SK-N-SH treated with all-trans-retinoic acid at 6 μM for 48 hours (cell line): ENCODE data around the gene GSTO2.

Source experiments
- ATAC-seq: fragments of 200-7000 bp; cut with Tn5 transposase; 3 replicates; pipeline ENCODE4 v1.9.1; 2020; ENCODE audit warnings: mild to moderate bottlenecking, moderate library complexity
- ARNTL ChIP-seq: fragments of 450-650 bp; formaldehyde crosslinking; IDR thresholded peaks from 2 replicates; pipeline ENCODE4 v1.5.0; 2020; ENCODE audit warnings: low read depth, mild to moderate bottlenecking, moderate library complexity, borderline replicate concordance
- BACH2 ChIP-seq: fragments of 250-450 bp; sonication (Bioruptor Pico); IDR thresholded peaks from 2 replicates; pipeline ENCODE4 v1.9.0; 2021; ENCODE audit warnings: mild to moderate bottlenecking, borderline replicate concordance
- CSDC2 ChIP-seq: fragments of 250-450 bp; sonication (Bioruptor Pico); IDR thresholded peaks from 2 replicates; pipeline ENCODE4 v1.5.0; 2020; ENCODE audit warnings: mild to moderate bottlenecking, moderate library complexity
- GLIS3 ChIP-seq: fragments of 250-450 bp; sonication (Bioruptor Pico); IDR thresholded peaks from 2 replicates; pipeline ENCODE4 v1.5.0; 2020; ENCODE audit warnings: mild to moderate bottlenecking, moderate library complexity
- ISL1 ChIP-seq: fragments of 250-450 bp; sonication (Bioruptor Pico); IDR thresholded peaks from 2 replicates; pipeline ENCODE4 v2.1.2; 2022; ENCODE audit warnings: mild to moderate bottlenecking, moderate library complexity
- OSR1 ChIP-seq: fragments of 250-450 bp; sonication (Bioruptor Pico); IDR thresholded peaks from 2 replicates; pipeline ENCODE4 v1.8.0; 2022; ENCODE audit warnings: moderate library complexity, mild to moderate bottlenecking, inconsistent platforms
- PPARA ChIP-seq: fragments of 250-450 bp; sonication (Bioruptor Pico); IDR thresholded peaks from 2 replicates; pipeline ENCODE4 v1.5.0; 2020; ENCODE audit warnings: mild to moderate bottlenecking, borderline replicate concordance
- RARB ChIP-seq: fragments of 250-450 bp; sonication (Bioruptor Pico); IDR thresholded peaks from 2 replicates; pipeline ENCODE4 v1.8.0; 2021; ENCODE audit warnings: mild to moderate bottlenecking, moderate library complexity
- SNAI2 ChIP-seq: fragments of 250-450 bp; sonication (Bioruptor Pico); IDR thresholded peaks from 2 replicates; pipeline ENCODE4 v1.5.0; 2020; ENCODE audit warnings: mild to moderate bottlenecking, moderate library complexity
- TCF4 ChIP-seq: fragments of 250-450 bp; sonication (Bioruptor Pico); IDR thresholded peaks from 2 replicates; pipeline ENCODE4 v1.8.0; 2021; ENCODE audit warnings: mild to moderate bottlenecking, moderate library complexity, borderline replicate concordance
- TOX ChIP-seq: fragments of 250-450 bp; sonication (Bioruptor Pico); IDR thresholded peaks from 2 replicates; pipeline ENCODE4 v1.8.0; 2021; ENCODE audit warnings: mild to moderate bottlenecking, moderate library complexity, borderline replicate concordance
- ZC3H10 ChIP-seq: fragments of 250-450 bp; sonication (Bioruptor Pico); IDR thresholded peaks from 2 replicates; pipeline ENCODE4 v1.5.1; 2021; ENCODE audit warnings: mild to moderate bottlenecking, moderate library complexity
- ZFP3 ChIP-seq: fragments of 250-450 bp; sonication (Bioruptor Pico); IDR thresholded peaks from 2 replicates; pipeline ENCODE4 v1.5.0; 2020; ENCODE audit warnings: mild to moderate bottlenecking, moderate library complexity
- ZFP30 ChIP-seq: fragments of 450-650 bp; formaldehyde crosslinking; IDR thresholded peaks from 2 replicates; pipeline ENCODE4 v1.5.0; 2022; ENCODE audit warnings: mild to moderate bottlenecking, moderate library complexity
- ZNF565 ChIP-seq: fragments of 450-650 bp; formaldehyde crosslinking; conservative IDR thresholded peaks from 2 replicates; pipeline ENCODE4 v1.5.0; 2020; ENCODE audit warnings: low read depth, mild to moderate bottlenecking, moderate library complexity
- ZNF70 ChIP-seq: fragments of 450-650 bp; formaldehyde crosslinking; IDR thresholded peaks from 2 replicates; pipeline ENCODE4 v1.5.0; 2020; ENCODE audit warnings: mild to moderate bottlenecking, moderate library complexity
- ZNF8 ChIP-seq: fragments of 450-650 bp; formaldehyde crosslinking; IDR thresholded peaks from 2 replicates; pipeline ENCODE4 v1.5.0; 2020; ENCODE audit warnings: mild to moderate bottlenecking, moderate library complexity
- TF ChIP-seq, protein P1 (sequence below): fragments of 250-450 bp; sonication (Bioruptor Pico); IDR thresholded peaks from 2 replicates; pipeline ENCODE4 v1.5.1; 2020; ENCODE audit warnings: low read depth, mild to moderate bottlenecking, moderate library complexity
- TF ChIP-seq, protein P2 (sequence below): fragments of 250-450 bp; sonication (Bioruptor Pico); IDR thresholded peaks from 2 replicates; pipeline ENCODE4 v1.5.0; 2020; ENCODE audit warnings: mild to moderate bottlenecking, moderate library complexity
- TF ChIP-seq, protein P3 (sequence below): fragments of 250-450 bp; sonication (Bioruptor Pico); IDR thresholded peaks from 2 replicates; pipeline ENCODE4 v1.8.0; 2020; ENCODE audit warnings: mild to moderate bottlenecking, moderate library complexity, borderline replicate concordance
- TF ChIP-seq, protein P4 (sequence below): fragments of 250-450 bp; sonication (Bioruptor Pico); IDR thresholded peaks from 2 replicates; pipeline ENCODE4 v1.5.1; 2021; ENCODE audit warnings: mild to moderate bottlenecking, moderate library complexity

GSTO2 gene

DNA sequence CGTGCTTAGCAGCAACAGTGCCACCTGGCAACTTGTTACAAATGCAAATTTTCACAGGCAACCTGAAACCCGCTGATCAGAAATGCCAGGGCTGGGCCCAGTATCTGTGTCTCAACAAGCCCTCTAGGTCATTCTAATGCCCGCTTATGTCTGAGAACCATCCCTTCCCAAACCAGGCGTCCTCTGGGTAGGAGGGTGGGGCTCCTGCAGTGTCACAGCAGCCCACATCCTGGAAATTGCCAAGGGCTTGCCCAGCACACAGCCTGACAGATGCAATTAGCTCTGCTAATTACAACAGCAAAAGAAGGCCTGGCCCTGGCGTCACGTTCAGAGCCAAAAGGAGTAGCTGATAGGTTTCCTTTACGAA lies 53.4 kb downstream of the GSTO2 start:
- no peak for TF ChIP-seq RARB
- no peak for TF ChIP-seq ARNTL (CRISPR knock-in tag)
- no peak for TF ChIP-seq GLIS3 (CRISPR knock-in tag)
- TF ChIP-seq, protein P1, sequence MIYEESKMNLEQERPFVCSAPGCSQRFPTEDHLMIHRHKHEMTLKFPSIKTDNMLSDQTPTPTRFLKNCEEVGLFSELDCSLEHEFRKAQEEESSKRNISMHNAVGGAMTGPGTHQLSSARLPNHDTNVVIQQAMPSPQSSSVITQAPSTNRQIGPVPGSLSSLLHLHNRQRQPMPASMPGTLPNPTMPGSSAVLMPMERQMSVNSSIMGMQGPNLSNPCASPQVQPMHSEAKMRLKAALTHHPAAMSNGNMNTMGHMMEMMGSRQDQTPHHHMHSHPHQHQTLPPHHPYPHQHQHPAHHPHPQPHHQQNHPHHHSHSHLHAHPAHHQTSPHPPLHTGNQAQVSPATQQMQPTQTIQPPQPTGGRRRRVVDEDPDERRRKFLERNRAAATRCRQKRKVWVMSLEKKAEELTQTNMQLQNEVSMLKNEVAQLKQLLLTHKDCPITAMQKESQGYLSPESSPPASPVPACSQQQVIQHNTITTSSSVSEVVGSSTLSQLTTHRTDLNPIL (CRISPR knock-in tag): no peak
- no peak for TF ChIP-seq ZNF70 (CRISPR knock-in tag)
- TF ChIP-seq TCF4 (CRISPR knock-in tag): no peak
- no peak for TF ChIP-seq ZNF8 (CRISPR knock-in tag)
- TF ChIP-seq, protein P2, sequence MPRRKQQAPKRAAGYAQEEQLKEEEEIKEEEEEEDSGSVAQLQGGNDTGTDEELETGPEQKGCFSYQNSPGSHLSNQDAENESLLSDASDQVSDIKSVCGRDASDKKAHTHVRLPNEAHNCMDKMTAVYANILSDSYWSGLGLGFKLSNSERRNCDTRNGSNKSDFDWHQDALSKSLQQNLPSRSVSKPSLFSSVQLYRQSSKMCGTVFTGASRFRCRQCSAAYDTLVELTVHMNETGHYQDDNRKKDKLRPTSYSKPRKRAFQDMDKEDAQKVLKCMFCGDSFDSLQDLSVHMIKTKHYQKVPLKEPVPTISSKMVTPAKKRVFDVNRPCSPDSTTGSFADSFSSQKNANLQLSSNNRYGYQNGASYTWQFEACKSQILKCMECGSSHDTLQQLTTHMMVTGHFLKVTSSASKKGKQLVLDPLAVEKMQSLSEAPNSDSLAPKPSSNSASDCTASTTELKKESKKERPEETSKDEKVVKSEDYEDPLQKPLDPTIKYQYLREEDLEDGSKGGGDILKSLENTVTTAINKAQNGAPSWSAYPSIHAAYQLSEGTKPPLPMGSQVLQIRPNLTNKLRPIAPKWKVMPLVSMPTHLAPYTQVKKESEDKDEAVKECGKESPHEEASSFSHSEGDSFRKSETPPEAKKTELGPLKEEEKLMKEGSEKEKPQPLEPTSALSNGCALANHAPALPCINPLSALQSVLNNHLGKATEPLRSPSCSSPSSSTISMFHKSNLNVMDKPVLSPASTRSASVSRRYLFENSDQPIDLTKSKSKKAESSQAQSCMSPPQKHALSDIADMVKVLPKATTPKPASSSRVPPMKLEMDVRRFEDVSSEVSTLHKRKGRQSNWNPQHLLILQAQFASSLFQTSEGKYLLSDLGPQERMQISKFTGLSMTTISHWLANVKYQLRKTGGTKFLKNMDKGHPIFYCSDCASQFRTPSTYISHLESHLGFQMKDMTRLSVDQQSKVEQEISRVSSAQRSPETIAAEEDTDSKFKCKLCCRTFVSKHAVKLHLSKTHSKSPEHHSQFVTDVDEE (CRISPR knock-in tag): no peak
- TF ChIP-seq ZFP30 (CRISPR knock-in tag): no peak
- no peak for TF ChIP-seq CSDC2 (CRISPR knock-in tag)
- TF ChIP-seq ISL1 (CRISPR knock-in tag): no peak
- TF ChIP-seq, protein P3, sequence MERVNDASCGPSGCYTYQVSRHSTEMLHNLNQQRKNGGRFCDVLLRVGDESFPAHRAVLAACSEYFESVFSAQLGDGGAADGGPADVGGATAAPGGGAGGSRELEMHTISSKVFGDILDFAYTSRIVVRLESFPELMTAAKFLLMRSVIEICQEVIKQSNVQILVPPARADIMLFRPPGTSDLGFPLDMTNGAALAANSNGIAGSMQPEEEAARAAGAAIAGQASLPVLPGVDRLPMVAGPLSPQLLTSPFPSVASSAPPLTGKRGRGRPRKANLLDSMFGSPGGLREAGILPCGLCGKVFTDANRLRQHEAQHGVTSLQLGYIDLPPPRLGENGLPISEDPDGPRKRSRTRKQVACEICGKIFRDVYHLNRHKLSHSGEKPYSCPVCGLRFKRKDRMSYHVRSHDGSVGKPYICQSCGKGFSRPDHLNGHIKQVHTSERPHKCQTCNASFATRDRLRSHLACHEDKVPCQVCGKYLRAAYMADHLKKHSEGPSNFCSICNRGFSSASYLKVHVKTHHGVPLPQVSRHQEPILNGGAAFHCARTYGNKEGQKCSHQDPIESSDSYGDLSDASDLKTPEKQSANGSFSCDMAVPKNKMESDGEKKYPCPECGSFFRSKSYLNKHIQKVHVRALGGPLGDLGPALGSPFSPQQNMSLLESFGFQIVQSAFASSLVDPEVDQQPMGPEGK (CRISPR knock-in tag): no peak
- TF ChIP-seq, all 23 proteins: peak for 0
- no peak for ATAC-seq

DNA sequence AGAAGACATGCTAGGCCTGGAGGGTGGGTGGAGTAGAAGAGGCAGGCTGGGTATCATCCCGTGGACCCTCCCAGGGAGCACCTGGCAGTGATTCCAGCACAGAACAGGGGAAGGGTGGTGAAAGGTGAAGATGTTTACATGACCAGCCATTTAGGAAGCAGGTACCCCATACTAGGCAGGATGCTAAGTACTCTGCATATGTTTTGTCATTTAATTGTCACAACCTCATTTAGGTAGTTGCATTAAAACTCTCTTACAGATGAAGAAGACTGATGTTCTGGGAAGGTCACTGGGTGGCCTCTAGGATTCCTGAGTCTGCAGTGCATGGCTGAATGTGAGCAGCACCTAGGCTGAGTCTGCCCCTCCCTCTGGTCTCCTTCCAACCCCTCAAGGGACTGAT lies 54.1 kb downstream of the GSTO2 start:
- no peak for ATAC-seq
- TF ChIP-seq ZFP3 (no peak), RARB (no peak), PPARA (no peak)
- TF ChIP-seq, all 23 proteins: peak for 0

DNA sequence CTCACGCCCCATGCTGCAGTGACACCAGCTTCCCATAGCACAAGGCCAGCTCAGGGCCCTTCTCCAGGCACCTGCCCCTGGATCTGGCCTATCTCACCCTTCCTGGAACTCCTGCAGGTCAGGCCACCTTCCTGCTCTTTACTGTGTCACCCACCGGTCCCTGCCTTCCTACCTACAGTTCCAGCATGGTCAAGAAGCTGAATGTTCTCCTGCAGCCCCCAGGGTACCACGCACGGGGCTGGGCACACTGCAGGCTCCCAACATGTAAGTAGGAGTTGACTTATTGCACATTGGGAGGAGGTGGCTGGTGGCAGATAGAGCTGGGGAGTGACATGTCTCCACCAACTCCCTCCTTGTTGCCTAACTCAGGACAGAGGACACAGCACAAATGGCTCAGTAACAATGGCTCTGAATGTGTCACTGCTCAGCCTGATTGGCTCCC lies 54.8 kb downstream of the GSTO2 start:
- no peak for ATAC-seq
- TF ChIP-seq PPARA (no peak), ZFP3 (no peak), TCF4 (CRISPR knock-in tag) (no peak), ISL1 (CRISPR knock-in tag) (no peak), ZNF8 (CRISPR knock-in tag) (no peak), TOX (no peak), SNAI2 (CRISPR knock-in tag) (no peak), ZFP30 (CRISPR knock-in tag) (no peak), ZNF565 (CRISPR knock-in tag) (no peak), BACH2 (no peak), OSR1 (no peak), ZC3H10 (no peak), GLIS3 (CRISPR knock-in tag) (no peak), ZNF70 (CRISPR knock-in tag) (no peak)
- TF ChIP-seq, protein P3 (CRISPR knock-in tag): no peak
- TF ChIP-seq, protein P2 (CRISPR knock-in tag): no peak
- TF ChIP-seq, protein P4, sequence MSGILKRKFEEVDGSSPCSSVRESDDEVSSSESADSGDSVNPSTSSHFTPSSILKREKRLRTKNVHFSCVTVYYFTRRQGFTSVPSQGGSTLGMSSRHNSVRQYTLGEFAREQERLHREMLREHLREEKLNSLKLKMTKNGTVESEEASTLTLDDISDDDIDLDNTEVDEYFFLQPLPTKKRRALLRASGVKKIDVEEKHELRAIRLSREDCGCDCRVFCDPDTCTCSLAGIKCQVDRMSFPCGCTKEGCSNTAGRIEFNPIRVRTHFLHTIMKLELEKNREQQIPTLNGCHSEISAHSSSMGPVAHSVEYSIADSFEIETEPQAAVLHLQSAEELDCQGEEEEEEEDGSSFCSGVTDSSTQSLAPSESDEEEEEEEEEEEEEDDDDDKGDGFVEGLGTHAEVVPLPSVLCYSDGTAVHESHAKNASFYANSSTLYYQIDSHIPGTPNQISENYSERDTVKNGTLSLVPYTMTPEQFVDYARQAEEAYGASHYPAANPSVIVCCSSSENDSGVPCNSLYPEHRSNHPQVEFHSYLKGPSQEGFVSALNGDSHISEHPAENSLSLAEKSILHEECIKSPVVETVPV (CRISPR knock-in tag): no peak
- TF ChIP-seq, protein P1 (CRISPR knock-in tag): no peak
